ENCODE data around the gene FBXL3.
A peak's percentile ranks its signal among the peaks of the same experiment; 100 is the strongest.
"Not testable (repeated sequence)": the region's sequence is repeated elsewhere in the genome, so short reads cannot be mapped to it uniquely, and the experiment has no call there.

FBXL3 gene

GRCh38 chr13:76982061-76982460 lies 44.9 kb downstream of the FBXL3 start:
- DNase-seq: no peak

DNA sequence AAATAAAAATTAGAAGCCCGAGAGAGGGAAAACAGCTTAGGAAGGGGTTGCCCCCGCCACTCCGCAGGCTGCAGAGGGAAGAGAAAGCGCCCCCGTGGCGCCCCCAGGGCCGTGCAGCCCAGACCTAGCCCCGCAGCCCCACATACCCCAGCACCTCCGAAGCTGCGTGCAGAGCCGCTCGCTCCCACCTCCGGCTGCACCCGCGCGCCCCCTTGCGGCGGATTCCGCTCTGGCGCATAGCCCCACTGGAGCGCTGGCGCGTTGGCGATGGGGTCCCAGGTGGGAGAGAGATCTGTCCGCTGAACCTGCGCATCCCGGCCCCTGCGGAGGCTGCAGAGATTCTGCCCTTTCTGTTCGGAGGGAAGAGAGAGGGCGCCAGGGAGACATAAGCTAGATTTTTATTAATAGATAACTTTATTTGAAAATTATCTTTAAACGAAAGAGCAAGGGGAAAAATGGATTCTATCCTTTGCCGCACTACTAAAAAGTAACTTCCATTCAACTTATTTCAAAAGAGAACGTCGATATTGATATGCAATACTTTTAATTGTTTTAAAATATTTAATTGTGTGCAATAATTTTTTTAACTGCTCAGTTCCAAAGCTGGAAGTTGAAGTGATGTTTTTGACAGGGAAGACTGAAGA lies 46.8 kb downstream of the FBXL3 start:
- peak; percentile 77 for DNase-seq

GRCh38 chr13:76976929-76977328 lies 50.0 kb downstream of the FBXL3 start:
- DNase-seq: no peak

- no peak for DNase-seq
Observed at GRCh38 chr13:76976490-76976889, 50.5 kb downstream of the FBXL3 start.

DNA sequence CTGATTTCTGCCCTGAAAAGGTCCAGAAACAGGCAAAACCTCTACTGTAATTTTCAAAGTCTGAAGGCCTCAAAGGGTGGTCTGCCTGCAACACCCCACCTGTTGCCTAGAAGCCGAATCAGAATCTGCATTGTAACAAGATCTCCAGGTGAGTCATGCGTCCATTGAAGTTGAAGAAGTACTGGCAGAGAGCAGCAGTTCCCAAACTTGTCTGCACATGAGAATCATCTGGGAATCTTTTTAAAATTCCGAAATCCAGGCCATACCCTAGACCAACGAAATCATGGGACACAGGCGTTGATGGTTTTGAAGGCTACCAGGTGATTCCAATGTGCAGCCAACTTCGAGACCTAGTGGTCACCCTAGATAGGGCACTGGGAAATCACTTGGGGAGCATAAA lies 51.1 kb downstream of the FBXL3 start:
- DNase-seq: no peak

- DNase-seq: no peak
Observed at GRCh38 chr13:76974618-76974975, 52.4 kb downstream of the FBXL3 start.

DNA sequence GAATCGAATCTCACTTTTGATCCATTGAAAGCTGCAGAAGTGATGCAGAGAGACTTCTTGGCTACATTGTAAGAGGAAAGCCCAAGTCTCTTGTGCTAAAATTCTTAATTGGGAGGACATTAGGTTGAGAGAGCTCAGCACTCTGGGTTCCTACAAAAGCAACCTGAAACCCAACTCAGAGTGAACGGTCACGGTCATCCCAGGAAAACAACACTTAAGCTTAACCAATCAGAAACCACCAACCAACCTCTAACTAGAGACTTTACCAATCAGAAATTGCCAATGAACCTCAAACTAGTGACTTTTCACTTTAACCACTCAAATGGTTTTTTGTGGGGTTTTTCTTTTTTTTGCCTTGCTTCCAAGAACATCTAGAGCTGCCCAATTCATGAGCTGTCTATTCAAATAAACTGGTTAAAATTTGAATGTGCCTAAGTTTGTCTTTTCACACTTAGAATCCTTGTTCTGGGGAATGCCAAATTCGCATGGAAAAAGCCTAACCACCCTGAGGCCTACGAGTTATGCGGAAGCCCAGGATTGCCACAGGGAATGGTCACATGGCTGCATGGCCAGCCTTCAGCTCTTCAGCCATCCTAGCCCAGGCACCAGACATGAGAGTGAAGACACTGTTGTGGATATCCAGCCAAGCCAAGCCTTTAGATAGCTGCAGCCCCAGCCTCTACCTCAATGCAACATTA lies 52.9 kb downstream of the FBXL3 start:
- no peak for DNase-seq

DNA sequence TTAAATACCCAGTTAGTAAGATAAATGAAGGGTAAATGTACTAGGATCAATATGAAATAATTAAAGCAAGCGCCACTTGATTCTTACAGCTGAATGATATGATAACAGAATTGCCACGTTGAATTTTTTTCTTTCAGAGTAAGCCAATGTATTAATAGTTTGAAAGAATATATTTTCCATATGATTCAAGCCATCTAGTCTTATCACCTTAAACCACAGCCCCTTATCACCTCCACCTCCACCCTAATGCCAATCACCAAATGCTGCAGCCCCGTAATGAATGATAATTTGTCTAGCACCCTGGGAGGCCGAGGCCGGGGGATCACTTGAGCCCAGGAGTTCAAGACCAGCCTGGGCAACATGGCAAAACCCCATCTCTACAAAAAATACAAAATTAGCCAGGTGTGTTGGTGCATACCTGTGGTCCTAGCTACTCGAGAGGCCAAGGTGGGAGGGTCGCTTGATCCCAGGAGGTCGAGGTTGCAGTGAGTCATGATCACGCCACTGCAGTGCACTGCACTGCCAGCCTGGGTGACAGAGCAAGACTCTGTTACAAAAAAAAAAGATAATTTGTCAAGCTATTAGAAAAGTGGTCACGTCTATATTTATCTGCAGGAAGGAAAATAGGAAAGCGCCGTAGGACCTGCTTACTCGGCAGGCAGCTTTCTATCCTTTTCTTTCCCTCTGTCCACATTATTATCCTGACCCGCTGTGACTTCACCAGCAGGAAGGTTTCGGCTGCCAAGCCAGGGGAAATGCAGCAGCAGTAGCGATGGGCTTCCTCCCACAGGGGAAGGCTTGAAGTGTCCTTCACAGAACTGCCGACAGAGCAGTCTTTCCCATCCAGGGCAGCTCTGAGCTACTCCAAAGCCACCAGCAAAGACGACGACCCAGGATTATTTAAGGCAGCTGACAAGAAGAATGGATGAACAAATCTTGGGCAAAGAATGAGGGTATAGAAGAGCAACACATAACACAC lies 54.8 kb downstream of the FBXL3 start:
- no peak for DNase-seq

DNA sequence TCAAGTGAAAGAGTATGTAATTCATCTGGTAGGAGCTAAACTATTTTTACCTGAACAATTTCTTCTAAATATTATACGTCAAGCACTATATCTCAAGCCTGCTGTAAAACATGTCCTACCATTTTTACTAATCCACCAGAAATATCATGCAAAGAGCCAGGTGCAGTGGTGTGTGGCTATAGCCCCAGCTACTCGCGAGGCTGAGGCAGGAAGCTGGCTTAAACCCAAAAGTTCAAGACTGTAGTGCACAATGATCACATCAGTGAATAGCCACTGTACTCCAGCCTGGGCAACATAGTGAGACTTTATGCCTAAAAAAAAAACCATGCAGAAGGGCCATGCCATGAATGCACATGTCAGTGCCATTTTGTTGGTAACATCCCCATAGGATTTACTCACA lies 55.7 kb downstream of the FBXL3 start:
- no peak for DNase-seq

- DNase-seq: no peak
Observed at GRCh38 chr13:76969488-76970365, 57.2 kb downstream of the FBXL3 start.

GRCh38 chr13:76968041-76968440 lies 58.9 kb downstream of the FBXL3 start:
- DNase-seq: no peak

- no peak for DNase-seq
Observed at GRCh38 chr13:76967031-76967430, 59.9 kb downstream of the FBXL3 start.

DNA sequence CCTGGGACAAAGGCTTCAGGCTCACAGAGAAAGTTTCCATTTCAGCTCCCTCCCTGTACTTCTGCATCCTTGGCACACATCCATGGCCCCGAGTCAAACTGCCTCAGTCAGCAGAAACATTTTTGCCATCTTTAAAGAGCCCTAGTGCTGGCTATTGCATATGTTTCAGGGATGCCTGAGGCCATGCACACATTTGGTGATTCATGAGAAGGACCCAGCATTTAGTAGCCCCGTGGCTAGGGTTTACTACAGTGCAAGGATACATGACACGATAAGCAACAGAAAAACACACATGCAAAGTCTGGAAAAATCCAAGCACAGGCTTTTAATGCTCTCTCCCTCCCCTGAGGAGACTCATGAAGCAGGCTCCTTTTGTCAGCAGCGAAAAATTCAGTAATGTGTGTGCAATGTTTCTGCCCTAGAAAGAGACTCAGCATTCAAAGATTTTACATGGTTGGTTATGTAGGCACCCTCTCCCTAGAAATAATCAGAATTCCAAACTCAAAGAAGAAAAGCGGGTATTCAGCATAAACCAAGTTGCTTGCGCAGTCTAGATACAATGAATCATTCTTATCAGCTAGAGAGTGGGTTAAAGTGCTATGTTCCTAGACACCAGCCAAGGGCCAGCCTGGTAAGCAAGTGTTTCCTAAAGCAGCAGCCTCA lies 61.1 kb downstream of the FBXL3 start:
- DNase-seq: no peak

GRCh38 chr13:76959734-76960133 lies 67.2 kb downstream of the FBXL3 start:
- not testable (repeated sequence) for DNase-seq

DNA sequence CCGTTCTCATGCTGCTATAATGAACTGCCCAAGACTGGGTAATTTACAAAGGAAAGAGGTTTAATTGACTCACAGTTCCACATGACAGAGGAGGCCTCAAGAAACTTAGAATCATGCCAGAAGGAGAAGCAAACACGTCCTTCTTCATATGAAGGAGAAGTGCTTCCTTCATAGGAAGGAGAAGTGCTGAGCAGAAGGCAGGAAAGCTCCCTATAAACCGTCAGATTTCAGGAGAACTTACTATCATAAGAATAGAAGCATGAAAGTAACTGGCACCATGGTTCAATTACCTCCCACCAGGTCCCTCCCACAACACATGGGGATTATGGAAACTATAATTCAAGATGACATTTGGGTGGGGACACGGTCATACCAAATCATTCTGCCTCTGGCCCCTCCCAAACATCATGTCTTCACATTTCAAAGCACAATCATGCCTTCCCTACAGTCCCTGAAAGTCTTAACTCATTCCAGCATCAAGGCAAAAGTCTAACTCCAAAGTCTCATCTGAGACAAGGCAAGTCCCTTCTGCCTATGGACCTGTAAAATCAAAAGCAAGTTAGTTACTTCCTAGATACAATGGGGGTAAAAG lies 68.0 kb downstream of the FBXL3 start:
- no peak for DNase-seq

DNA sequence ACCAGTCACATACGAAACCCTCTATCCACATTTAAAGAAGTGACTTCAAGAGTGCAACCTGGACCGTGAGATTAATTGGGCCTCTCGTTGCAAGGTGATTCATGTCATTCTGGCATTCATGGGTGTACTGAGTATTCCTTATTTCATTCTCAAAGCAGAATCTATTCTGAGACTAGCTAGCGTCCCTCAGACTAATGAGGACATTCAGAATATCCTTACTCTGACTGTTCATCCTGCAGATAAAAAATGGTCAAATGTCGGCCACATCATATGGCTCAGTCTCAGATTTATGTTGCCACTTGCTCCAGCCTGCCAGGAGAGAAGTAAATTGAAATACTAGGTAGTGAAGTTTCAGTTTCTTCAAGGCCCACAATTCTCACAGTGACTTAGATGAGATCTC lies 71.3 kb downstream of the FBXL3 start:
- no peak for DNase-seq

Measured in CD4-positive, alpha-beta T cell treated with Interleukin-15 for 1 hour (primary cell).